ENCODE data around the gene EIF3A.

DNA sequence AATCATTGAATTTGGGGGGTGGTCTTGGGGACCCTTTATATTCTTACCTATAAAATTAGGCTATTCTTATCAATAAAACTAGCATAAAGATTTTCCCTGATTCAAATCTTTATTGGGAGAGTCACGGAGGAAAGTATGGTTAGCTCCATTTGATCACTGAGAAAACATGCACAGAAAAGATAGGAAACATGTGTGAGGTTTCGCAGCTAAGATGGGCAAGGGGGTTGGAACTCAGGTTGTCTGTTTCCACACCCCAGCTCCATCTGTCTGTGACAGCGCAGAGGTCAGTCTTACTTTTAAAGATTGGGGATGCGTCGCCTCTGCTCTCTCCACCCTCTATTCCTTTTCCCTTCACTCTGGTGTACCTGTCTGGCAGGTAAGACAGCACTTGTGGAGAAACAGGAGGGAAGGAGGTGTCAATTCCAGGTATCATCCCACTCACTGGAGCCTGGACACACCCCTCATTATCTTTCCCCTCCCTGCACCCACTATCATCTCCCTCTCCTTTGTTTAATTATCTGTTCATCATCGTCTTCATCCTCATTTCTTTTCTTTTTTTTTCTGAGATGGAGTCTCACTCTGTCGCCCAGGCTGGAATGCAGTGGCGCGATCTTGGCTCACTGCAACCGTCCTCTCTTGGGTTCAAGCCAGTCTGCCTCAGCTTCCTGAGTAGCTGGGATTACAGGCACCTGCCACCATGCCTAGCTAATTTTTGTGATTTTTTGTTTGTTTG is 20.9 kb upstream of the EIF3A start:
- TF ChIP-seq, protein P1, sequence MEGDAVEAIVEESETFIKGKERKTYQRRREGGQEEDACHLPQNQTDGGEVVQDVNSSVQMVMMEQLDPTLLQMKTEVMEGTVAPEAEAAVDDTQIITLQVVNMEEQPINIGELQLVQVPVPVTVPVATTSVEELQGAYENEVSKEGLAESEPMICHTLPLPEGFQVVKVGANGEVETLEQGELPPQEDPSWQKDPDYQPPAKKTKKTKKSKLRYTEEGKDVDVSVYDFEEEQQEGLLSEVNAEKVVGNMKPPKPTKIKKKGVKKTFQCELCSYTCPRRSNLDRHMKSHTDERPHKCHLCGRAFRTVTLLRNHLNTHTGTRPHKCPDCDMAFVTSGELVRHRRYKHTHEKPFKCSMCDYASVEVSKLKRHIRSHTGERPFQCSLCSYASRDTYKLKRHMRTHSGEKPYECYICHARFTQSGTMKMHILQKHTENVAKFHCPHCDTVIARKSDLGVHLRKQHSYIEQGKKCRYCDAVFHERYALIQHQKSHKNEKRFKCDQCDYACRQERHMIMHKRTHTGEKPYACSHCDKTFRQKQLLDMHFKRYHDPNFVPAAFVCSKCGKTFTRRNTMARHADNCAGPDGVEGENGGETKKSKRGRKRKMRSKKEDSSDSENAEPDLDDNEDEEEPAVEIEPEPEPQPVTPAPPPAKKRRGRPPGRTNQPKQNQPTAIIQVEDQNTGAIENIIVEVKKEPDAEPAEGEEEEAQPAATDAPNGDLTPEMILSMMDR (IDR thresholded peaks at IDR 0.05; ENCODE audit: low read length) = no peak
- TF ChIP-seq EZH2 (IDR thresholded peaks at IDR 0.05; ENCODE audit: borderline replicate concordance, low read length) = no peak
